GM23338 (cell line): ENCODE data around the gene SQSTM1. TPM values are rescaled to one million over a fixed set of nuclear protein-coding genes. Genes with fewer than 3 reads are reported as not detected.

Experiments used
- ATAC-seq: fragments of 200-7000 bp; cut with Tn5 transposase; 3 replicates; pipeline ENCODE4 v1.9.1; 2020
- DNase-seq: peaks from one replicate; pipeline ENCODE4 v3.0.0-alpha.2; 2015; ENCODE audit warnings: low spot score
- H2AFZ ChIP-seq: fragments of 200-600 bp; sonication (generic); 2 replicates; pipeline ENCODE4 v1.8.0; 2016; ENCODE audit warnings: antibody characterized with exemption, mild to moderate bottlenecking, moderate library complexity
- H3F3A ChIP-seq: fragments of 200-600 bp; sonication (generic); replicated peaks from 2 replicates; pipeline ENCODE4 v1.8.0; 2017; ENCODE audit warnings: antibody characterized with exemption, mixed run types, low read depth
- H3K27ac ChIP-seq: fragments of 200-600 bp; sonication (generic); 2 replicates; pipeline ENCODE4 v1.6.1; 2016; ENCODE audit warnings: low read depth
- H3K27me3 ChIP-seq: fragments of 200-600 bp; sonication (generic); 2 replicates; pipeline ENCODE4 v1.8.0; 2016; ENCODE audit warnings: mild to moderate bottlenecking, mixed run types, moderate library complexity; ENCODE audit not compliant: insufficient read depth
- H3K36me3 ChIP-seq: fragments of 200-600 bp; sonication (generic); 2 replicates; pipeline ENCODE4 v1.8.0; 2016; ENCODE audit warnings: mild to moderate bottlenecking; ENCODE audit not compliant: insufficient read depth
- H3K4me1 ChIP-seq: fragments of 200-600 bp; sonication (generic); 2 replicates; pipeline ENCODE4 v1.8.0; 2016; ENCODE audit warnings: mild to moderate bottlenecking, moderate library complexity; ENCODE audit not compliant: insufficient read depth
- H3K4me2 ChIP-seq: fragments of 200-600 bp; sonication (generic); 2 replicates; pipeline ENCODE4 v1.7.1; 2017; ENCODE audit warnings: mixed run types
- H3K4me3 ChIP-seq: fragments of 200-600 bp; sonication (generic); 2 replicates; pipeline ENCODE4 v1.6.1; 2016; ENCODE audit warnings: mixed run types
- H3K79me2 ChIP-seq: fragments of 200-600 bp; sonication (generic); replicated peaks from 2 replicates; pipeline ENCODE4 v1.8.0; 2017; ENCODE audit warnings: mild to moderate bottlenecking; ENCODE audit not compliant: insufficient read depth
- H3K9me2 ChIP-seq: fragments of 200-600 bp; sonication (generic); 2 replicates; pipeline ENCODE4 v1.8.0; 2017; ENCODE audit not compliant: insufficient read depth
- H4K20me1 ChIP-seq: fragments of 200-600 bp; sonication (generic); replicated peaks from 2 replicates; pipeline ENCODE4 v1.8.0; 2017; ENCODE audit warnings: mild to moderate bottlenecking; ENCODE audit not compliant: insufficient read depth
- H3K27ac Mint-ChIP-seq: 2 replicates; pipeline ENCODE4 v1.8.0; 2020; ENCODE audit warnings: inconsistent platforms, mild to moderate bottlenecking, moderate library complexity, mixed read lengths
- H3K27me3 Mint-ChIP-seq: 3 replicates; pipeline ENCODE4 v1.8.0; 2022; ENCODE audit warnings: low read depth, mild to moderate bottlenecking, moderate library complexity, mixed read lengths, inconsistent platforms; ENCODE audit not compliant: insufficient read depth, poor library complexity
- H3K36me3 Mint-ChIP-seq: 3 replicates; pipeline ENCODE4 v1.8.0; 2021; ENCODE audit warnings: low read depth, mild to moderate bottlenecking, inconsistent platforms, moderate library complexity, mixed read lengths
- H3K4me1 Mint-ChIP-seq: 3 replicates; pipeline ENCODE4 v1.8.0; 2020; ENCODE audit warnings: mild to moderate bottlenecking, inconsistent platforms, mixed read lengths
- H3K4me3 Mint-ChIP-seq: 3 replicates; pipeline ENCODE4 v1.8.0; 2021; ENCODE audit warnings: moderate library complexity, mild to moderate bottlenecking, inconsistent platforms, mixed read lengths
- H3K9me3 Mint-ChIP-seq: 3 replicates; pipeline ENCODE4 v1.8.0; 2020; ENCODE audit warnings: moderate library complexity, mild to moderate bottlenecking, inconsistent platforms, mixed read lengths
- CREB1 ChIP-seq: fragments of 250-450 bp; sonication (Bioruptor Pico); IDR thresholded peaks from 2 replicates; pipeline ENCODE4 v1.5.0; 2020; ENCODE audit warnings: low read depth, mild to moderate bottlenecking, moderate library complexity
- CTCF ChIP-seq, 2 experiments: fragments of 200-600 bp in 1 of 2; sonication (generic) in 1 of 2; conservative IDR thresholded peaks; 2 replicates each; pipeline versions ENCODE4 v1.5.1 to v1.6.1; 2016 to 2017; ENCODE audit warnings: antibody characterized with exemption in 2 of 2, low read depth in 2 of 2, mild to moderate bottlenecking in 2 of 2, moderate library complexity in 1 of 2
- ETS1 ChIP-seq: IDR thresholded peaks from 2 replicates; pipeline ENCODE4 v1.6.1; 2016; ENCODE audit warnings: antibody characterized with exemption
- EZH2 ChIP-seq: fragments of 200-600 bp; sonication (generic); IDR thresholded peaks from one replicate; pipeline ENCODE4 v1.8.0; 2017; ENCODE audit warnings: antibody characterized with exemption, mild to moderate bottlenecking, low read depth; ENCODE audit not compliant: unreplicated experiment
- EZH2phosphoT487 ChIP-seq: fragments of 200-600 bp; sonication (generic); IDR thresholded peaks from one replicate; pipeline ENCODE4 v1.8.1; 2018; ENCODE audit warnings: antibody characterized with exemption; ENCODE audit not compliant: unreplicated experiment
- JUNB ChIP-seq: IDR thresholded peaks from one replicate; pipeline ENCODE4 v1.6.1; 2016; ENCODE audit warnings: antibody characterized with exemption; ENCODE audit not compliant: unreplicated experiment
- NANOG ChIP-seq: IDR thresholded peaks from 2 replicates; pipeline ENCODE4 v1.6.1; 2016; ENCODE audit warnings: antibody characterized with exemption, borderline replicate concordance
- POLR2AphosphoS5 ChIP-seq: IDR thresholded peaks from 2 replicates; pipeline ENCODE4 v1.6.1; 2016; ENCODE audit warnings: antibody characterized with exemption, low read depth
- REST ChIP-seq: IDR thresholded peaks from one replicate; pipeline ENCODE4 v1.6.1; 2018; ENCODE audit warnings: antibody characterized with exemption; ENCODE audit not compliant: unreplicated experiment
- STAT1 ChIP-seq: IDR thresholded peaks from one replicate; pipeline ENCODE4 v1.6.1; 2016; ENCODE audit warnings: antibody characterized with exemption; ENCODE audit not compliant: unreplicated experiment
- ZNF114 ChIP-seq: fragments of 250-450 bp; sonication (Bioruptor Pico); IDR thresholded peaks from 2 replicates; pipeline ENCODE4 v1.5.0; 2020; ENCODE audit warnings: mild to moderate bottlenecking, moderate library complexity
- ZNF331 ChIP-seq: fragments of 250-450 bp; sonication (Bioruptor Pico); IDR thresholded peaks from 2 replicates; pipeline ENCODE4 v1.5.0; 2020; ENCODE audit warnings: low read depth, mild to moderate bottlenecking, moderate library complexity
- ZNF462 ChIP-seq: fragments of 250-450 bp; sonication (Bioruptor Pico); IDR thresholded peaks from 2 replicates; pipeline ENCODE4 v1.5.0; 2020; ENCODE audit warnings: mild to moderate bottlenecking, moderate library complexity
- polyA plus RNA-seq: library from polyadenylated mRNA; unstranded; fragments of >200 nt; fragmentation: Nextera tagmentation; extraction: Ambion mirVana; gene quantifications from 2 replicates; pipeline ENCODE4 v1.2.1, GENCODE V29; 2016
- total RNA-seq: library from RNA; depleted of rRNA; stranded (reverse); fragments of >200 nt; shearing (Covaris generic); gene quantifications from 2 replicates; pipeline ENCODE4 v1.2.3, GENCODE V29; 2014

The SQSTM1 gene
- total and polyA plus RNA-seq, 2 experiments from 2014 or later: 58.0 to 92.6 TPM

GRCh38 chr5:179880848-179881590 lies 60.3 kb downstream of the SQSTM1 start:
- no peak overlapping the region for H3K27ac Mint-ChIP-seq
- no peak overlapping the region; the same call in 2 of the 3 replicates for H3K4me3 Mint-ChIP-seq
- 0 out of 2 replicates have a peak, but pooled peaks cover 2% of the 10 kb centered on the region for H3K9me2 ChIP-seq
- no peaks in the 10 kb centered on the region for H3K79me2 ChIP-seq
- no peaks in the 10 kb centered on the region for H3F3A ChIP-seq
- H2AFZ ChIP-seq: no peak overlapping the region
- H3K27me3 ChIP-seq: no peaks in the 10 kb centered on the region
- no peak for ATAC-seq
- no peak for DNase-seq
- H3K36me3 Mint-ChIP-seq: peaks cover 57% of the 10 kb centered on the region
- no peak overlapping the region for H3K27ac ChIP-seq
- H3K4me2 ChIP-seq: no peak overlapping the region
- no peak overlapping the region for H3K4me3 ChIP-seq
- TF ChIP-seq ZNF114: no peak
- TF ChIP-seq CTCF (conservative IDR thresholded peaks at IDR 0.05; ENCODE audit: low read depth in 2 of 2): no peak
- no peak for TF ChIP-seq POLR2AphosphoS5
- TF ChIP-seq ZNF331 (CRISPR knock-in tag): no peak
- no peak for TF ChIP-seq CREB1 (CRISPR knock-in tag)
- TF ChIP-seq ETS1: no peak
- TF ChIP-seq JUNB: no peak
- TF ChIP-seq EZH2phosphoT487: no peak
- no peak for TF ChIP-seq REST
- TF ChIP-seq NANOG: no peak
- no peak for TF ChIP-seq EZH2
- TF ChIP-seq STAT1: no peak
- TF ChIP-seq ZNF462 (CRISPR knock-in tag): no peak
- H3K27me3 Mint-ChIP-seq: peaks cover 4% of the 10 kb centered on the region
- H3K9me3 Mint-ChIP-seq: peaks cover 37% of the 10 kb centered on the region
- peaks cover 24% of the 10 kb centered on the region for H3K36me3 ChIP-seq
- H3K4me1 Mint-ChIP-seq: no peaks in the 10 kb centered on the region
- H4K20me1 ChIP-seq: no peaks in the 10 kb centered on the region
- no peaks in the 10 kb centered on the region for H3K4me1 ChIP-seq
